H1 (cell line): ENCODE results near the gene RAB3IP.

Experiments used
- BRCA1 ChIP-seq: IDR thresholded peaks from 2 replicates; pipeline ENCODE4 v1.6.1; 2012; ENCODE audit warnings: low read depth, low read length, improper control_type of control experiment
- EP300 ChIP-seq, 2 experiments: IDR thresholded peaks; 1 replicate in 1 of 2; 2 replicates in 1 of 2; pipeline ENCODE4 v1.6.1; 2011 to 2012; ENCODE audit warnings: low read depth in 2 of 2, low read length in 2 of 2, mild to moderate bottlenecking in 2 of 2, borderline replicate concordance in 1 of 2, inconsistent platforms in 1 of 2, moderate library complexity in 1 of 2
- EZH2 ChIP-seq: fragments of 200-600 bp; sonication (generic); IDR thresholded peaks from 2 replicates; pipeline ENCODE4 v1.7.1; 2012; ENCODE audit warnings: low read depth, mild to moderate bottlenecking, moderate library complexity, low read length, inconsistent platforms; ENCODE audit not compliant: severe bottlenecking
- HDAC6 ChIP-seq: IDR thresholded peaks from one replicate; pipeline ENCODE4 v1.7.1; 2012; ENCODE audit warnings: low read depth, mild to moderate bottlenecking, inconsistent platforms, low read length, moderate library complexity
- MAFK ChIP-seq: IDR thresholded peaks from 2 replicates; pipeline ENCODE4 v1.6.1; 2012; ENCODE audit warnings: low read depth, mild to moderate bottlenecking, improper control_type of control experiment, low read length
- POLR2A ChIP-seq, 2 experiments: IDR thresholded peaks; 1 replicate in 1 of 2; 2 replicates in 1 of 2; pipeline ENCODE4 v1.6.1; 2011; ENCODE audit warnings: low read depth in 2 of 2, low read length in 2 of 2, mild to moderate bottlenecking in 2 of 2; ENCODE audit errors: control extremely low read depth in 1 of 2
- POLR2AphosphoS5 ChIP-seq: IDR thresholded peaks from 2 replicates; pipeline ENCODE4 v1.6.1; 2011; ENCODE audit warnings: low read depth, low read length
- RFX5 ChIP-seq: IDR thresholded peaks from 2 replicates; pipeline ENCODE4 v1.6.1; 2011; ENCODE audit warnings: low read depth, low read length, improper control_type of control experiment, borderline replicate concordance
- RXRA ChIP-seq: IDR thresholded peaks from 2 replicates; pipeline ENCODE4 v1.6.1; 2011; ENCODE audit warnings: low read depth, mild to moderate bottlenecking, low read length, moderate library complexity; ENCODE audit not compliant: insufficient read depth
- SUZ12 ChIP-seq: fragments of 200-600 bp; sonication (generic); IDR thresholded peaks from 2 replicates; pipeline ENCODE4 v1.6.1; 2012; ENCODE audit warnings: mild to moderate bottlenecking, inconsistent platforms, low read length, moderate library complexity, mixed read lengths

- TF ChIP-seq HDAC6 = no peak
- TF ChIP-seq BRCA1 = no peak
- TF ChIP-seq SUZ12 = no peak
- no peak for TF ChIP-seq EP300 (IDR thresholded peaks at IDR 0.05; ENCODE audit: borderline replicate concordance in 1 of 2, low read depth in 2 of 2, low read length in 2 of 2)
- TF ChIP-seq RFX5 = no peak
- no peak for TF ChIP-seq POLR2A (IDR thresholded peaks at IDR 0.05; ENCODE audit: control extremely low read depth in 1 of 2, low read depth in 2 of 2, low read length in 2 of 2)
- TF ChIP-seq RXRA = no peak
- no peak for TF ChIP-seq MAFK
- no peak for TF ChIP-seq POLR2AphosphoS5
- TF ChIP-seq EZH2 = no peak
These were observed 95.0 kb downstream of the RAB3IP start for GRCh38 chr12:69833696-69834095.
